Brain microvascular endothelial cell (primary cell): Measurements from ENCODE around the gene ABCA2.

Source experiments
- DNase-seq: peaks from one replicate; pipeline ENCODE4 v3.0.0-alpha.2; 2020
- H3K27ac ChIP-seq: fragments of 250-450 bp; sonication (Bioruptor Pico); 2 replicates; pipeline ENCODE4 v1.5.1; 2020; ENCODE audit warnings: mild to moderate bottlenecking, moderate library complexity
- H3K27me3 ChIP-seq: fragments of 250-450 bp; sonication (Bioruptor Pico); replicated peaks from 2 replicates; pipeline ENCODE4 v1.5.1; 2020; ENCODE audit warnings: mild to moderate bottlenecking
- H3K36me3 ChIP-seq: fragments of 250-450 bp; sonication (Bioruptor Pico); replicated peaks from 2 replicates; pipeline ENCODE4 v1.5.1; 2020; ENCODE audit warnings: mild to moderate bottlenecking
- H3K4me3 ChIP-seq: 2 replicates; pipeline ENCODE4 v1.5.1; 2011; ENCODE audit warnings: low read depth, mild to moderate bottlenecking, control low read depth, low read length, moderate library complexity
- CTCF ChIP-seq: IDR thresholded peaks from 2 replicates; pipeline ENCODE4 v1.5.1; 2011; ENCODE audit warnings: low read depth, mild to moderate bottlenecking, moderate library complexity, low read length, control low read depth, inconsistent platforms; ENCODE audit errors: missing control alignments
- in situ Hi-C: cut with HindIII; loops from 2 replicates; pipeline ENCODE4 v1.10.0; 2017; ENCODE audit warnings: low sequenced_read_pairs, low pct_ligation_motif_present

ABCA2 gene

GRCh38 chr9:137016436-137016835 is 11.6 kb downstream of the ABCA2 start:
- no peak overlapping the region for H3K4me3 ChIP-seq
- no peak overlapping the region for H3K27ac ChIP-seq
- H3K36me3 ChIP-seq: peaks cover 25% of the 10 kb centered on the region
- DNase-seq: no peak
- no peaks in the 10 kb centered on the region for H3K27me3 ChIP-seq
- in situ Hi-C loops: no loop called here
- no peak for TF ChIP-seq CTCF

GRCh38 chr9:137015976-137016375 is 12.1 kb downstream of the ABCA2 start:
- no peak for TF ChIP-seq CTCF
- in situ Hi-C loops: no loop called here
- H3K27me3 ChIP-seq: no peaks in the 10 kb centered on the region

GRCh38 chr9:137015540-137015930 is 12.5 kb downstream of the ABCA2 start:
- in situ Hi-C loops: no loop called here
- Histone ChIP-seq H3K4me3 (no peak overlapping the region), H3K27ac (no peak overlapping the region), H3K27me3 (no peaks in the 10 kb centered on the region), H3K36me3 (peaks cover 25% of the 10 kb centered on the region)
- DNase-seq: no peak
- no peak for TF ChIP-seq CTCF

More at GRCh38 chr9:137015976-137016375, 12.1 kb downstream of the ABCA2 start:
- no peak for DNase-seq
- Histone ChIP-seq H3K4me3 (no peak overlapping the region), H3K27ac (no peak overlapping the region), H3K36me3 (peaks cover 25% of the 10 kb centered on the region)

- no peak for DNase-seq
- peaks cover 25% of the 10 kb centered on the region for H3K36me3 ChIP-seq
- H3K27ac ChIP-seq: no peak overlapping the region
- no peaks in the 10 kb centered on the region for H3K27me3 ChIP-seq
- no peak overlapping the region for H3K4me3 ChIP-seq
- in situ Hi-C loops: no loop called here
- TF ChIP-seq CTCF: no peak
These were observed 13.1 kb downstream of the ABCA2 start for GRCh38 chr9:137014776-137015539.

- no peak for TF ChIP-seq CTCF
- no peak for DNase-seq
- no peak overlapping the region for H3K27ac ChIP-seq
- H3K4me3 ChIP-seq: no peak overlapping the region
- in situ Hi-C loops: no loop called here
- H3K27me3 ChIP-seq: no peaks in the 10 kb centered on the region
- peaks cover 25% of the 10 kb centered on the region for H3K36me3 ChIP-seq
These were observed 13.9 kb downstream of the ABCA2 start for GRCh38 chr9:137014166-137014565.

GRCh38 chr9:137013571-137013940 is 14.5 kb downstream of the ABCA2 start:
- Histone ChIP-seq H3K4me3 (no peak overlapping the region), H3K27ac (no peak overlapping the region), H3K36me3 (peaks cover 23% of the 10 kb centered on the region), H3K27me3 (no peaks in the 10 kb centered on the region)
- DNase-seq: no peak
- in situ Hi-C loops: no loop called here
- TF ChIP-seq CTCF: no peak
